Caki2 (cell line): Measurements from ENCODE around the gene KDM5C. TPM values are rescaled to one million over a fixed set of nuclear protein-coding genes. Genes with fewer than 3 reads are reported as not detected.

ENCODE experiments used
- DNase-seq: peaks from one replicate; pipeline ENCODE4 v3.0.0-alpha.2; 2015; ENCODE audit warnings: low read depth
- in situ Hi-C: cut with HindIII; loops from 2 replicates; pipeline ENCODE4 v1.10.0; 2016; ENCODE audit warnings: low sequenced_read_pairs, low pct_unique_long_range_greater_than_20kb, mixed read lengths
- total RNA-seq: library from RNA; depleted of rRNA; stranded (reverse); fragments of >200 nt; shearing (Covaris generic); gene quantifications from 2 replicates; pipeline ENCODE4 v1.2.3, GENCODE V29; 2014; ENCODE audit warnings: low replicate concordance

Gene KDM5C
- total RNA-seq, 1 experiment from 2014 or later: 64.8 TPM

- no peak for DNase-seq
These were observed 29.8 kb upstream of the KDM5C start for GRCh38 chrX:53254570-53255461.

DNA sequence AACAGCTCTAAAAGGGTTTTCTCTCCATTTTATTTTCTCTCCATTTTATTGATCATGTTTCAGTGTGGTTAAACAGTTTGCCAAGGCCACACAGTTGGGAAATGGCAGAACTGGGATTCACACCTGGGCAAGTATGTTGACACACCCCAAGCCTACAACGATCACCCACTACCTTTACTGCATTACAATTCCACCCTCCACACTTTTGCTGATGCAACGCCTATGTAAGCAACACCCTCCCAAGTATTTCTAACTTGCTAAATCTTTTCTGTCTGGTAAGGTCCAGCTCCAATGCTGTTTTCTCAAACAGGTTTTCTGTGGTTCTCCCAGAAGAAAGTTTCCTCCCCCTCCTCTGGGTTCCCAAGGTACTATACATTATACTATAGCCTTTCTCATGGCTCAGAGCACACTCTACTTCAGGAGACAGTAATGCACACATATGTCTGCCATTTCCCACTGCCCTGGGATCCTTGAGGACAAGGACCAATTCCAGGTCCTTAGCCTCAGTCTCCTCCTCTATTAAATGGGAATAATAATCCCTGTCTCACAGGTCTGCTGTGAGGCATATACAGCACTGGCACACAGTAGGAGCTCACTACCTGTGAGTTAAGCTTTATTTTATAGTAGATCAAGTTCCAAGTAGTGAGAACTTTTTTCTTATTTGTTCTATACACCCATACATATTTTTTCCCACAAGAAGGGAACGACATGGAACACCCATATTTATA is 28.4 kb upstream of the KDM5C start:
- no peak for DNase-seq
- in situ Hi-C loops: no loop called here

More at GRCh38 chrX:53254570-53255461, 29.8 kb upstream of the KDM5C start:
- in situ Hi-C loops: no loop called here

- in situ Hi-C loops: no loop called here
- no peak for DNase-seq
These were observed 26.3 kb upstream of the KDM5C start for GRCh38 chrX:53251307-53251706.

GRCh38 chrX:53250556-53250955 is 25.5 kb upstream of the KDM5C start:
- in situ Hi-C loops: no loop called here
- DNase-seq: no peak

DNA sequence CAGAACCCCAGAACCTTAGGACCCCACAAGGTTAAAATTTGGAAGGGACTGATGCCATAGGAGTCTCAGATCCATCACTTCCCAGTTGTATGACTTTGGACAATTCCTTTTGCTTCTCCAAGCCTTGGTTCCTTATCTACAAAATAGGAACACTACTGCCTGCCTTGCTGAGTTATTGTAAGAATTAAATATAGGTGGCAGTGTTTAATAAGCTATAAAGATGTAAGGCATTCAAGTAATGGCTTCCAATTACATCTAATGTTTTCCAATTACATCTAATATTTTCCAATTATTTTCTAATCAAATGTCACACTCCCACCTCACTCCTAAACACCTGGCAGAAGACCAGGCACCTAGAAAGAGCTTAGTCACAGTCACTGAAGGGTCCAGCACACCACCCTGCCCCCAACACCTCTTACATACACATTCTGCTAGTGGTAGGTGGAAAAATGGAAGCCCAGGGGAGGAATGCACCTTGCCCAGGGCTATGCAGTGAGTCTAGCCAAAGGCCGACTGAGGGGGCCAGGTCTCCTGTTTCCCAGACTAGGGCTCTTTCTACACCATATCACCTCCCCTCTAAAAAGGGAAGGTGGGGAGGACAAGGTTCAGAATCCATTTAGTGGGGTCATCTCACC is 24.5 kb upstream of the KDM5C start:
- no peak for DNase-seq
- in situ Hi-C loops: no loop called here

- in situ Hi-C loops: no loop called here
- no peak for DNase-seq
These were observed 22.9 kb upstream of the KDM5C start for GRCh38 chrX:53247928-53248327.

- in situ Hi-C loops: no loop called here
- no peak for DNase-seq
These were observed 21.2 kb upstream of the KDM5C start for GRCh38 chrX:53246231-53246630.

DNA sequence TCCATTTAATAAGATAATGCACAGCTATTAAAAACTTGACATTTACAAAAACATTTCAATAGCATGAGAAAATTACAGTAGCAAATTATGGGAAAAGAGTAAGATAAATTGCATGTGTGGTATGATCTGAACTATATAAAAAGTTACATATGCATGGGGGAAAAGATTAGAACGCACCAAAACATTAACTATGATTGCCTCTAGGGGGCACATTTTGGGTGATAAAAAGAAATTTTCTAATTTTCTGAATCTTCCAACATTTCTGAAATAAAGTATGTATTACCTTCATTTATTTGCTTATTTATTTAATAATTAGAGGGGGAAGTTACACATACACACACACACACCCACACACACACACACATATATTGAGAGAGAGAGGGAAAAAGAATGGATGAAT is 19.6 kb upstream of the KDM5C start:
- DNase-seq: no peak
- in situ Hi-C loops: no loop called here

DNA sequence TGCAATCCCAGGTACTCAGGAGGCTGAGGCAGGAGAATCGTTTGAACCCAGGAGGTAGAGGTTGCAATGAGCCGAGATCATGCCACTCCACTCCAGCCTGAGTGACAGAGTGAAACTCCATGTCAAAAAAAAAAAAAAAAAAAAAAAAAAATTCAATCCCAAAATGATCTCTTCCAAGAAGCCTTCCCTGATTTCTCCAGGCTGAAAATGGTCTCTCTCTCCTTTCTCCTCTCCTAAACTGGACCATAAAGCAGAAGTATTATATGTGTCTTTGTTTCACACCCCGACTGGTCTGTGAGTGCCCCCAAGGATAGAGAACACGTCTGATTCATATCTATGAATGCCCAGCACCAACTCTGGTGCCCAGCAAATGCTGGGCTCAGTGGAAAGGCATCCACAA is 17.3 kb upstream of the KDM5C start:
- no peak for DNase-seq
- in situ Hi-C loops: no loop called here

- in situ Hi-C loops: no loop called here
- no peak for DNase-seq
These were observed 16.6 kb upstream of the KDM5C start for GRCh38 chrX:53241558-53241957.

GRCh38 chrX:53239474-53239873 is 14.5 kb upstream of the KDM5C start:
- in situ Hi-C loops: no loop called here

DNA sequence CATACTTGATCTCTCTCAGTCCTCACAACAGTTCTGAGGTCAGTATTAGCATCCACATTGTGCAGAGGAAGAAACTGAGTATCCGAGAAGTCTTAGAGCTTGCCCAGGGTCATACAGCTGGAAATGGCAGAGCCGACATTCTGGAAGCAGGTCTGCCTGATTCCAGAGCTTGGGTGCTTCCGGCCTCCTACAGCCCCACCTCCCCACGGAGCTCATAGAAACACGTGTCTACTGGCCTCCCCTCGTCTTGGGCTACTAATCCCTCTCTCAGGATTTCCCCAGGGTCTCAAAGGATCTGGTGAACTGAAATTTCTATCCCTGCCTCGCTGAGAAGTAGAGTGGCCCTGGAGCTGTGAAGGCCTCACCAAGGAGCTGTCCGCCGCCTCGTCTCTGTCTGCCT is 12.0 kb upstream of the KDM5C start:
- in situ Hi-C loops: no loop called here
- DNase-seq: no peak

More at GRCh38 chrX:53239474-53239873, 14.5 kb upstream of the KDM5C start:
- no peak for DNase-seq

DNA sequence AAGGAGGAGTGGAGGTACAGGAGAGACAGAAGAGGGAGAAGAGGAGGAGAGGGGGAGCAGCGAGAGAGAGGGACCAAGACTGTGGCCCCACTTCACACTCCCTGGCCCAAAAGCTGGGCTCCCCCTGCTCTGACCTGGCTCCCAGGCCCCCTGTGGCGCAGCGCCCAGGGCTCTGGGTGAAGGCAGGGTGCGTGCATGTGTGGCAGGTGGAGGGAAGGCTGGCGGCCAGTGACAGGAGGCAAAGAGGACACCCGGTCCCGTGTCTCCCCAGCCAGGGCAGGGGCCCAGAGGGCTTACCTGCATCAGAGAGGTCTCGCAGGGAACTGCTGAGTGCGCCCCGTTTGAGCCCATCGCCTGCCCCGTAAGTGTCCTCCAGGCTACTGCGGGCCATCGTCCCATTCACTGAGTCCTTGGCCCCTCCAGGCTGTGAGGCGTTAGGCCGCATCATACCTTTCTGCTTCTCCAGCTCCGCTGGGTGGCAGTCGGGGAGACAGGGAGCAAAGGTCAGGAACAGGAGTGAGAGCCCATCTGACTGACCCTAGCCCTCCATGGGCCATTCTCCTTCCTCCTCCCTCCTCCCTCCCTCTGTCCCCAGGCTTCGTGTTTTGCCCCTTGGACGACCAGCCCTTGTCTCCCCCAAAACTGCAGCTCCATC is 11.1 kb upstream of the KDM5C start:
- no peak for DNase-seq
- in situ Hi-C loops: no loop called here

DNA sequence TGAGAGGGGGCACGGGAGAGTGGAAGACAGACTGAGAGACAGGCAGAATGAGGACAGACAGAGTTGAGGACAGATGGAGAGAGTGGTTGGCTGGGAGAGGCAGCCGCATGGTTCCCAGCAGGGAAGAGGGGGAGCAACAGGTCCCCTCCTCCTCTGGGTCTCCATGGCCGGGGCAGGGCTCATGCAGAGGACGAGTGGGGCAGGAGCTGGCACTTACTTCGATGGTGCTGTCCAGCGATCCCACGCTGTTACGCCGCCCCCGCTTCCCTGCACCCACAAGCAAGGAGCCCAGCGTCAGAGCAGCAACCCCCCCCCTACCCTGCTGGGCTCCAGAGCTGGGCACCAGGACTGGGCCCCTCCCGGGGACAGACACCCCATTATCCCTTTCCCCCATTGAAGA is 10.6 kb upstream of the KDM5C start:
- in situ Hi-C loops: no loop called here
- no peak for DNase-seq

DNA sequence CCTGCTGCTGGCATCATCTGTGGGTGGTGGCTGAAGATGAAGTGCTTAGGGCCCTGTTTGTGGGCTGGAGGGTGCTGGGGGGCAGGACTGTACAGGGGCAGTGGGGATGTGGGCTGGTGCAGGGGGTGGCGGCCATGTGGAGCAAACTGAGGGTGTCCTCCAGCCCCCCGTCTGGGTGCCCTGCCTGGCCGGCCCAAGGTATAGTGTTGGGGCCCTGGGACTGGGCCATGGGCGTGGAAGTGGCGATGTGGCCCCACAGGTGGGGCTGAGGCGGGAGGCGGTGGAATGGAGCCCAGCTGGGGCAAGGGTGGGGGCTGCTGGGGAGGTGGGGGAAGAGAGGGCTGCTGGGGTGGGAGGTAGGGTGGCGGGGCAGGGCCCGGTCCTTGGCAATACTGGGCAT is 9.5 kb upstream of the KDM5C start:
- in situ Hi-C loops: no loop called here
- DNase-seq: no peak

DNA sequence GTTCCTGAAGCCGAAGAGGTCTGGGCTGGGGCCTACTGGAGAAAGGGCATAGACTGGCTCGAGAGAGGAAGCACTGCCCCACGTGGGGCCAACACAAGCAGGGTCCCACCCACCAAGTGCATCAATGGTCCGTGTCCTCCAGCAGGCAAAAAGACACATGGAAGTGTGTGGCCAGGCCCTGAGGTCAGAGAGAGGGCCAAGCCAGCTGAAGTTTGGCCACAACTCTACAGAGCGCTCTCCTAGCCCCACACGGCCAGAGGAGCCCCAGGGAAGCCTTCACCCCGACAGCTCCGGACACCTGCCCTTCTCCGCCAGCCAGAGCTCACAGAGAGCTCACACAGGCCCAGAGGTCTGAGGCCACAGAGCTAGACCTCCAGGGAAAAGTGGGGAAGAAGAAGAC is 8.5 kb upstream of the KDM5C start:
- in situ Hi-C loops: no loop called here
- no peak for DNase-seq

GRCh38 chrX:53230116-53230515 is 5.1 kb upstream of the KDM5C start:
- no peak for DNase-seq
- in situ Hi-C loops: no loop called here

DNA sequence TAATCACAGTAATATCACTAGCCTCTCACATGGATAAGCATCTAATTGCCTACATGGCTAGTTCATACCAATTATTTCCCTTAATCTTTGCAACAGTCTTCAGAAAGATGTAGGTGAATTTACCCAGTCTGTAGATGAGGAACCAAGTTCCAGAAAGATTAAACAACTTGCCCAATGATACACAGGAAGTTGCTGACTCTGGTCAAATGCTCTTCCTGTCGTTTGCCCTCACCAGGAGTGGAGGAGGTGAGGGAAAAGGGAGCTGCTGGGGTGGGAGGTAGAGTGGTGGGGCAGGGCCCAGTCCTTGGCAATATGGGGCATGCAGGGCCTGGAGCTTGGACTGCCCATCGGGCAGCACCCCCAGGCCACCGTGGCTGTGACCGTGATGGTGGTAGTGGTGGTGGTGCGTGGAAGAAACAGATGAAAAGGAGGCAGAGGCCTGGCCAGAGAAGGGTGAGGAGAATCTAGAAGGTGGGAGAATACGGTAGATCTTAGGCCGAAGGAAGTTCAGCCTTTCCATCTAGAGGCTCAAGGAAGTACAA is 2.3 kb upstream of the KDM5C start:
- DNase-seq: no peak
- in situ Hi-C loops: no loop called here
